ENCODE data around the gene KRT34.
"Not testable (repeated sequence)": the region's sequence is repeated elsewhere in the genome, so short reads cannot be mapped to it uniquely, and the experiment has no call there.

Gene KRT34

DNA sequence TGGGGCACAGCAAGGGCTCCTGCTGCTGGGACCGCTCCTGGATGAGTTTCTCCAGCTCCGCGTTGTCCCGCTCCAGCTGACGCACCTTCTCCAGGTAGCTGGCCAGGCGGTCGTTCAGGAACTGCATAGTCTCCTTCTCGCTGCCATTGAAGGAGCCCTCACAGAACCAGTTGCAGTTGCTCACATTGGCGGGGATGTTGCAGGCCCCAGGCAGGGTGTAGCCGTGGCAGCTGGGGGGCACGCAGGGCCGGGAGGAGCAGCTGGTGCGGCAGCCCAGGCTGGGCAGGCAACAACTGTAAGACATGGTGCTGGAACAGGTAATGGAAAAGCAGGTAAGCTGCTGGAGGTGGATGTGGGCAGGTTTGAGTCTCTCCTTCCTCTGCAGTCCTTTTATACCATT is at the start of gene KRT34:
Gene KRT34, minus strand, starts transcription at position 364 of the 400 bp plus-strand sequence. Its CDS starts 60 bp downstream, at position 304.
- not testable (repeated sequence) for H3K27ac ChIP-seq

DNA sequence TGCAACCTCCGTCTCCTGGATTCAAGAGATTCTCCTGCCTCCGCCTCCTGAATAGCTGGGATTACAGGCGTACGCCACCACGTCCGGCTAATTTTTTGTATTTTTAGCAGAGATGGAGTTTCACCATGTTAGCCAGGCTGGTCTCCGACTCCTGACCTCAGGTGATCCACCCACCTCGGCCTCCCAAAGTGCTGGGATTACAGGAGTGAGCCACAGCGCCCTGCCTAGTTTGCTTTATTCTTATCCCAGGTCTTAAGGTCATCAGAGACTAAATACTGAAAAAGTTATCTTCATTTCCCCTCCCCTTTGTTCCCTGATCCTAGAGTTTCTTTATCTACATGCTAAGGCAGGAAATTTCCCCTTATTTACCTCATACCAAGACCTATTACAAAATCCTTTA is 48.3 kb upstream of the KRT34 start:
- H3K36me3 ChIP-seq (replicated peaks); H3K27me3 ChIP-seq (replicated peaks); H3K27ac ChIP-seq; H3K4me3 ChIP-seq (ENCODE audit: low read depth, low read length); in situ Hi-C loops (cut with HindIII; ENCODE audit: low pct_ligation_motif_present, low sequenced_read_pairs); DNase-seq: not testable (repeated sequence)

More for the DNA sequence above, at the start of gene KRT34:
- in situ Hi-C loops (cut with HindIII; ENCODE audit: low pct_ligation_motif_present, low sequenced_read_pairs); H3K36me3 ChIP-seq (replicated peaks); H3K27me3 ChIP-seq (replicated peaks); H3K4me3 ChIP-seq (ENCODE audit: low read depth, low read length); DNase-seq: not testable (repeated sequence)

DNA sequence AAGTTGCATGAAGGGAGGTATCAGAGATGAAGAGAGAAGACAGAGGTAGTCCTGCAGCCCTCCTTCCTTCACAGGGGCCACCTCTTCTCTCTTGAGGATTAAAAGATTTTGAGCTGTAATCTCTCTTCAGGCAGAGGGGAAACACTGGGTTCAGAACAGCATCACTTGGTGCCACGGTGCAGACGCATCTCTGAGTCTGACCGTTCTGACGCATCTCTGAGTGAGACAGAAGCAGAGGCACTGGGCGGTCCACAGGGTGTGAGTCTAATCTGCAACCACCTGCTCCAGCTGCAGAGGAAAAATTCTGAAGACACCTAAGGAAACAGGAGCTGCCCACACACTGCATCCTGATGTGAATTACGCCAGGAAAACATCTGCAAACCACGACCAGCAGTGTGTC is 47.6 kb upstream of the KRT34 start:
- TF ChIP-seq, protein P1, sequence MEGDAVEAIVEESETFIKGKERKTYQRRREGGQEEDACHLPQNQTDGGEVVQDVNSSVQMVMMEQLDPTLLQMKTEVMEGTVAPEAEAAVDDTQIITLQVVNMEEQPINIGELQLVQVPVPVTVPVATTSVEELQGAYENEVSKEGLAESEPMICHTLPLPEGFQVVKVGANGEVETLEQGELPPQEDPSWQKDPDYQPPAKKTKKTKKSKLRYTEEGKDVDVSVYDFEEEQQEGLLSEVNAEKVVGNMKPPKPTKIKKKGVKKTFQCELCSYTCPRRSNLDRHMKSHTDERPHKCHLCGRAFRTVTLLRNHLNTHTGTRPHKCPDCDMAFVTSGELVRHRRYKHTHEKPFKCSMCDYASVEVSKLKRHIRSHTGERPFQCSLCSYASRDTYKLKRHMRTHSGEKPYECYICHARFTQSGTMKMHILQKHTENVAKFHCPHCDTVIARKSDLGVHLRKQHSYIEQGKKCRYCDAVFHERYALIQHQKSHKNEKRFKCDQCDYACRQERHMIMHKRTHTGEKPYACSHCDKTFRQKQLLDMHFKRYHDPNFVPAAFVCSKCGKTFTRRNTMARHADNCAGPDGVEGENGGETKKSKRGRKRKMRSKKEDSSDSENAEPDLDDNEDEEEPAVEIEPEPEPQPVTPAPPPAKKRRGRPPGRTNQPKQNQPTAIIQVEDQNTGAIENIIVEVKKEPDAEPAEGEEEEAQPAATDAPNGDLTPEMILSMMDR (IDR thresholded peaks at IDR 0.05; ENCODE audit: low read depth, low read length, missing control alignments): no peak
- DNase-seq: no peak
- Histone ChIP-seq H3K27me3 (replicated peaks) (no peaks in the 10 kb centered on the region), H3K27ac (no peak overlapping the region), H3K36me3 (replicated peaks) (no peaks in the 10 kb centered on the region), H3K4me3 (ENCODE audit: low read depth, low read length) (no peak overlapping the region)
- in situ Hi-C loops (cut with HindIII; ENCODE audit: low pct_ligation_motif_present, low sequenced_read_pairs): no loop called here

DNA sequence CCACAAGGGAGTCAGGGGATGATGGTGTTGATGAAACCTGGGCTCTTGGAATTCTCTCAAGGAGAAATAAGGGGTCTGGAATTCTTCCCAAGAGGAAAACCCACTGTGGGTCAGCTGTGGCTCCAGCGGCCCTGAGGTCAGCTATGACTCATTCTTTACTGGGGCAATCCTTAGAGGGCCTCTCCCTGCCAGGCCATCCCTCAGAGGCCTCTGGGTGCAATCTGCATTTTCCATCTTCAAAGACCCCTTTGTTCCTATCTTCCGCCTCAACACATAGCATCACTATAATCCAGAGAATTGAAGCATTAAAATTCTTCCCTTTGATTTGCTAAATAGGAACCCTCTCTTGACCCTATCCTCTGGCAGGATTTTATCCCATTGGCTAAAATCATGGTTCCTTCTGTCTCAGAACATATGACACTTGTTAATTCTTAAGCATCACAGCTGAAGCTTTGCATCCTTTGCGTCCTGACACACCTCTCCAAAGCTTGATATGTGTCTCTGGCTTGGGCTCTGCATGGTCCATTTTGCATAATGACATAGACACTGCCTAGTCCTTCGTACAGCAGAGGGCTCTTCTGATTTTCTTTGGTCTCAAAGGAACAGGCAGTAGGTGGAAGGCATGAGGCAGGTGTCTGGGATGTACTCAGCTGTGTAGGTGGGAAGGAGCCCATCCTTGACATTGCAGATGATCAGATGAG is 46.6 kb upstream of the KRT34 start:
- no peak for DNase-seq
- H3K4me3 ChIP-seq (ENCODE audit: low read depth, low read length): no peak overlapping the region
- in situ Hi-C loops (cut with HindIII; ENCODE audit: low pct_ligation_motif_present, low sequenced_read_pairs): no loop called here
- H3K36me3 ChIP-seq (replicated peaks): no peaks in the 10 kb centered on the region
- H3K27me3 ChIP-seq (replicated peaks): no peaks in the 10 kb centered on the region
- no peak overlapping the region for H3K27ac ChIP-seq
- TF ChIP-seq, protein P1 (IDR thresholded peaks at IDR 0.05; ENCODE audit: low read depth, low read length, missing control alignments): no peak

DNA sequence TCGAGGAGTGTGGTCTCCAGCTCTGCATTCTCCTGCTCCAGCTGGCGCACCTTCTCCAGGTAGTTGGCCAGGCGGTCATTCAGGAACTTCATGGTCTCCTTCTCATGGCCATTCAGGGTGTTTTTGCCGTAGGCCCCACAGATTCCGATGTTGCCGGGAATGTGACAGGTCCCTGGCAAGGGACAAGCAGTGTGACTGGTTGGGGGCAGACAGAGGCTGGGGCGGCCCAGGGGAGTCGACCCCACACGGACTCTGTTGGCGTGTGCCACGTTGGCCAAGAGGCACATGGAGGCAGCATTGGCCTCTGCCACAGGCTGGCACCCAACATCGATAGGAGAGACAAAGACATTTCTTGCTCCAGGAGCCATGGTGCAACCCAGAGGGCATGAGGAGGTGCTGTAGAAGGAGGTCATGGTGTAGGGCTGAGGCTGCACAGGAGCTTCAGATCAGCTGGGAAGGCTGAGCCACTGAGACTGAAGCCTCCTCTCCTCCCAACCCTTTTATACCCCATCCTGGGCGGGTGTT is 42.1 kb upstream of the KRT34 start, which contains the start of gene KRT37:
Gene KRT37, minus strand, starts transcription at position 475 of the 525 bp plus-strand sequence. Its CDS starts 62 bp downstream, at position 413.
- no peaks in the 10 kb centered on the region for H3K36me3 ChIP-seq (replicated peaks)
- H3K27ac ChIP-seq: no peak within 1 kb of the TSS
- no peak within 1 kb of the TSS for H3K4me3 ChIP-seq (ENCODE audit: low read depth, low read length)
- DNase-seq: no peak
- in situ Hi-C loops (cut with HindIII; ENCODE audit: low pct_ligation_motif_present, low sequenced_read_pairs): no loop called here
- no peaks in the 10 kb centered on the region for H3K27me3 ChIP-seq (replicated peaks)
- TF ChIP-seq, protein P1 (IDR thresholded peaks at IDR 0.05; ENCODE audit: low read depth, low read length, missing control alignments): no peak

DNA sequence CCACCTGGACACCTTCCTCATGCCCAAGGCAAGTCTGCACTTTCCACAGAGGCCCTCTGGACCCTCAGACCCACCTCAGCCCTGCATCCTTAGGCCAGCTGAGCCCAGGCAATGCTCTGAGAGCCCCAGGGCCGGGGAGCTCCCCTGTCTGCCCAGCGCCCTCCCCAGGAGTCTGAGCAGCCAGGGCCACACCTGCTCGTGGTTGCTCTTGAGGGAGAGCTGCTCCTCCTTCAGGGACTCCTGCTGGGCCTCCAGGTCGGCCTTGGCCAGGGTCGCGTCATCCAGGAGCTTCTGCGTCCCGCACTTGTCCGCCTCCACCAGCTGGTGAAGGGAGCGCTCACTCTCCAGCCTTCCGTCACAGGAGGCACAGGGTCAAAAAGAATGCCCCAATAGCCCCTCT is 40.5 kb upstream of the KRT34 start:
- H3K36me3 ChIP-seq (replicated peaks); DNase-seq; H3K27ac ChIP-seq; H3K27me3 ChIP-seq (replicated peaks); in situ Hi-C loops (cut with HindIII; ENCODE audit: low pct_ligation_motif_present, low sequenced_read_pairs); H3K4me3 ChIP-seq (ENCODE audit: low read depth, low read length): not testable (repeated sequence)

DNA sequence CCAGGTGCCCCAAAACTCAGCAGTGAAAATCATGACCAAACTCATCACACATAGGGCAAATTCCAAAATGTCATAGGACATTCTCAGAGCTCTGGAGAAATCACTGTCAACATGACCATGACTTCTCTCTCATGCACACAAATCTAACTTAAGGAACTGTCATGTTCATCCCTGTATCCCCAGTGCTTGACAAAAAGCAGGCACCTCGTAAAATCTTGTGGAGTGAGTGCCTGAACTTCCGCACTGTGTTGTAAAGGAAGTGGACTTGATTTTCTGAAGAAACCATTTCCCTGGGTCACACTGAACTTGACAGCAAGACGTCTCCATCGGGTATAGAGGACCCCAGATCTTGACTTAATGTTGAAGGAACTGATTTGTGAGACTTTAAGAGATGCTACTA is 39.5 kb upstream of the KRT34 start:
- Histone ChIP-seq H3K27ac (no peak overlapping the region), H3K27me3 (replicated peaks) (no peaks in the 10 kb centered on the region), H3K4me3 (ENCODE audit: low read depth, low read length) (no peak overlapping the region), H3K36me3 (replicated peaks) (no peaks in the 10 kb centered on the region)
- TF ChIP-seq, protein P1 (IDR thresholded peaks at IDR 0.05; ENCODE audit: low read depth, low read length, missing control alignments): no peak
- no peak for DNase-seq
- in situ Hi-C loops (cut with HindIII; ENCODE audit: low pct_ligation_motif_present, low sequenced_read_pairs): no loop called here
